SK-N-SH (cell line): ENCODE results near the gene ABCA7. TPM values are rescaled to one million over a fixed set of nuclear protein-coding genes. Genes with fewer than 3 reads are reported as not detected.

Experiments
- CTCF ChIA-PET: fragments of 300-600, 350-600 bp; formaldehyde crosslinking; extraction: SDS; loops from one replicate; lab custom pipeline; 2021; lab: Yijun Ruan, JAX
- POLR2A ChIA-PET: fragments of 350-600 bp; sonication (Branson Sonifier 250); formaldehyde crosslinking; extraction: SDS; loops from one replicate; lab custom pipeline; 2020; ENCODE audit warnings: antibody characterized with exemption, inconsistent platforms; lab: Yijun Ruan, JAX
- DNase-seq: peaks from one replicate; pipeline ENCODE4 v3.0.0; 2012
- H2AFZ ChIP-seq: fragments of 200-600 bp; sonication (generic); 2 replicates; pipeline ENCODE4 v1.8.1; 2016; ENCODE audit warnings: antibody characterized with exemption, mild to moderate bottlenecking, low read depth
- H3F3A ChIP-seq: fragments of 200-600 bp; sonication (generic); replicated peaks from 2 replicates; pipeline ENCODE3; 2016; ENCODE audit warnings: antibody characterized with exemption, mild to moderate bottlenecking; ENCODE audit not compliant: insufficient read depth
- H3K27ac ChIP-seq, 2 experiments: fragments of 200-500 bp in 1 of 2; fragments of 200-600 bp in 1 of 2; sonication (Bioruptor generic) in 1 of 2; sonication (generic), shearing (Covaris generic) in 1 of 2; 2 replicates each; pipeline versions ENCODE4 v1.5.1 to v1.6.1; 2014 to 2016; ENCODE audit warnings: low read depth in 2 of 2, inconsistent platforms in 1 of 2, low read length in 1 of 2, mild to moderate bottlenecking in 1 of 2, mixed read lengths in 1 of 2
- H3K27me3 ChIP-seq: fragments of 200-600 bp; sonication (generic), shearing (Covaris generic); 2 replicates; pipeline ENCODE4 v1.6.1; 2016; ENCODE audit warnings: mixed run types; ENCODE audit not compliant: insufficient read depth
- H3K36me3 ChIP-seq, 2 experiments: fragments of 200-500 bp in 1 of 2; fragments of 200-600 bp in 1 of 2; sonication (Bioruptor generic) in 1 of 2; sonication (generic) in 1 of 2; replicated peaks in 1 of 2; 2 replicates each; pipeline versions ENCODE3 to v1.5.1; 2014 to 2016; ENCODE audit warnings: low read length in 1 of 2, mild to moderate bottlenecking in 1 of 2; ENCODE audit not compliant: insufficient read depth in 2 of 2, control insufficient read depth in 1 of 2
- H3K4me1 ChIP-seq, 2 experiments: fragments of 200-500 bp in 1 of 2; fragments of 200-600 bp in 1 of 2; sonication (Bioruptor generic) in 1 of 2; sonication (generic), shearing (Covaris generic) in 1 of 2; 2 replicates each; pipeline versions ENCODE4 v1.5.1 to v1.6.1; 2014 to 2016; ENCODE audit warnings: low read depth in 1 of 2, low read length in 1 of 2, mixed run types in 1 of 2; ENCODE audit not compliant: insufficient read depth in 2 of 2, control insufficient read depth in 1 of 2
- H3K4me2 ChIP-seq: fragments of 200-600 bp; sonication (generic), shearing (Covaris generic); 2 replicates; pipeline ENCODE4 v1.6.1; 2017; ENCODE audit warnings: mixed run types
- H3K4me3 ChIP-seq, 2 experiments: fragments of 200-500 bp in 1 of 2; fragments of 200-600 bp in 1 of 2; sonication (Bioruptor generic) in 1 of 2; sonication (generic), shearing (Covaris generic) in 1 of 2; 2 replicates each; pipeline versions ENCODE4 v1.5.1 to v1.8.1; 2014 to 2016; ENCODE audit warnings: low read depth in 2 of 2, inconsistent platforms in 1 of 2, low read length in 1 of 2, mild to moderate bottlenecking in 1 of 2, mixed read lengths in 1 of 2, moderate library complexity in 1 of 2
- H3K79me2 ChIP-seq: fragments of 200-600 bp; sonication (generic); 2 replicates; pipeline ENCODE4 v1.8.1; 2017; ENCODE audit warnings: mild to moderate bottlenecking; ENCODE audit not compliant: insufficient read depth
- H3K9ac ChIP-seq: fragments of 200-600 bp; sonication (generic); 2 replicates; pipeline ENCODE4 v1.6.1; 2017; ENCODE audit warnings: mixed run types
- H3K9me2 ChIP-seq: fragments of 200-600 bp; sonication (generic); 2 replicates; pipeline ENCODE4 v1.6.1; 2017; ENCODE audit warnings: mixed run types
- H3K9me3 ChIP-seq: fragments of 200-600 bp; sonication (generic); 2 replicates; pipeline ENCODE4 v1.6.1; 2017; ENCODE audit warnings: mixed run types, mild to moderate bottlenecking, moderate library complexity
- H4K20me1 ChIP-seq: fragments of 200-600 bp; sonication (generic); 2 replicates; pipeline ENCODE4 v1.6.1; 2017; ENCODE audit warnings: mild to moderate bottlenecking, mixed run types; ENCODE audit not compliant: insufficient read depth
- CHD2 ChIP-seq: fragments of 150-350 bp; IDR thresholded peaks from 2 replicates; pipeline ENCODE4 v1.6.1; 2018; ENCODE audit warnings: low read length; ENCODE audit not compliant: partially characterized antibody
- EP300 ChIP-seq, 2 experiments: IDR thresholded peaks; 2 replicates each; pipeline versions ENCODE4 v1.4.0 to v1.6.1; 2012; ENCODE audit warnings: borderline replicate concordance in 1 of 2, low read depth in 1 of 2, low read length in 1 of 2
- EZH2phosphoT487 ChIP-seq: fragments of 200-600 bp; sonication (generic); IDR thresholded peaks from 2 replicates; pipeline ENCODE4 v1.6.1; 2017; ENCODE audit warnings: low read depth, mixed run types, mild to moderate bottlenecking, antibody characterized with exemption, moderate library complexity, borderline replicate concordance
- FOSL2 ChIP-seq: IDR thresholded peaks from 2 replicates; pipeline ENCODE4 v1.4.0; 2012; ENCODE audit warnings: low read depth, mild to moderate bottlenecking, moderate library complexity, borderline replicate concordance
- JUND ChIP-seq: IDR thresholded peaks from 2 replicates; pipeline ENCODE4 v1.4.0; 2012
- MEF2A ChIP-seq: IDR thresholded peaks from 2 replicates; pipeline ENCODE4 v1.4.0; 2012; ENCODE audit warnings: low read depth, borderline replicate concordance
- RAD21 ChIP-seq: IDR thresholded peaks from 2 replicates; pipeline ENCODE4 v1.6.1; 2012; ENCODE audit warnings: mild to moderate bottlenecking, low read length
- RCOR1 ChIP-seq: fragments of 150-350 bp; IDR thresholded peaks from 2 replicates; pipeline ENCODE4 v1.6.1; 2017; ENCODE audit warnings: antibody characterized with exemption, low read length
- RXRA ChIP-seq: IDR thresholded peaks from 2 replicates; pipeline ENCODE4 v1.4.0; 2012; ENCODE audit warnings: low read depth, mild to moderate bottlenecking, borderline replicate concordance
- SIN3A ChIP-seq: IDR thresholded peaks from 2 replicates; pipeline ENCODE4 v1.6.1; 2012; ENCODE audit warnings: low read depth, mild to moderate bottlenecking, low read length, moderate library complexity, borderline replicate concordance
- SMC3 ChIP-seq: IDR thresholded peaks from 2 replicates; pipeline ENCODE4 v1.6.1; 2012; ENCODE audit warnings: low read depth, low read length, improper control_type of control experiment
- TCF12 ChIP-seq: IDR thresholded peaks from 2 replicates; pipeline ENCODE4 v1.4.0; 2012
- TEAD4 ChIP-seq: IDR thresholded peaks from 2 replicates; pipeline ENCODE4 v1.4.0; 2012; ENCODE audit warnings: mild to moderate bottlenecking, borderline replicate concordance; ENCODE audit not compliant: insufficient read depth
- YY1 ChIP-seq: IDR thresholded peaks from 2 replicates; pipeline ENCODE4 v1.4.0; 2012; ENCODE audit warnings: low read depth, mild to moderate bottlenecking
- whole genome bisulfite sequencing: methylation state at CpG from one replicate; pipeline ENCODE4 v1.1.6; 2017; ENCODE audit warnings: low lambda C conversion rate; 5-methylcytosine and 5-hydroxymethylcytosine counted together
- polyA plus RNA-seq, 3 experiments: library from polyadenylated mRNA; depleted of rRNA; stranded (reverse); fragments of >200 nt; gene quantifications; 2 replicates each; pipeline ENCODE4 v1.2.3, GENCODE V29; 2012
- TF ChIP-seq, protein P1 (sequence below): IDR thresholded peaks from 2 replicates; pipeline ENCODE4 v1.4.0; 2012; ENCODE audit warnings: low read depth
- TF ChIP-seq, protein P2 (sequence below): fragments of 150-350 bp; IDR thresholded peaks from 2 replicates; pipeline ENCODE4 v1.6.1; 2017; ENCODE audit warnings: antibody characterized with exemption, low read length, low read depth, borderline replicate concordance
- TF ChIP-seq, protein P3 (sequence below): IDR thresholded peaks from 2 replicates; pipeline ENCODE4 v1.6.1; 2012; ENCODE audit warnings: mild to moderate bottlenecking, low read depth, low read length, moderate library complexity
- TF ChIP-seq, protein P4 (sequence below): IDR thresholded peaks from 2 replicates; pipeline ENCODE4 v1.4.0; 2012; ENCODE audit warnings: low read depth, borderline replicate concordance
- TF ChIP-seq, protein P5 (sequence below): fragments of 150-350 bp; IDR thresholded peaks from 2 replicates; pipeline ENCODE4 v1.6.1; 2016; ENCODE audit warnings: mild to moderate bottlenecking, low read depth, low read length

Gene ABCA7
- polyA plus RNA-seq, 1 of the 3 experiments (the other 2 are of a cell fraction) = 7.8 TPM

DNA sequence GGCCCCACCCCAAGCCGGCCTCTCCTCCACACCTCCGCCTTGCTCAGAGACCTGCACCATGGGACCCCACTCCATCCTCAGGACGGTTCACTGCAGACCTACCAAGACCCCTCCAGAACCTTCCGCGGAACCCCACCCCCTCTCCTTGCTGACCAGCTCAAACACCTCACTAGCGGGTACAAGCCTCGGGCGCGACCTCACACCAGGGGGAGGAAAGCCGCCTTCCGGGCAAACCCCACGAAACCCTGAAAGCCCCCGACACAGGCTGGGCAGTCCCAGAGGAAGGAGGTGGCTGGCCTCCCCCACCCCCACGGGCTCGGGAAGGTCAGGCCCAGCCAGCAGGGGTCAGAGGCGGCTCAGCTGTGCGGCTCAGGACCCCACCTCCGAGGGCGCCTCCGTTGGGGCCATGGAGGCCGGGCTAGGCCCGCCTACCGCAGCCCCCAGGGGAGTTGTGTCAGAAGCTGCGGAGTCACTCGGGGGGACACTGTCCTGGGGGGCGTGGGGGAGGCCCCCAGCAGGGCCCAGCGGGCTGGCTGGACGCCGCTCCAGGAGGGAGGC lies 29.8 kb upstream of the ABCA7 start:
- Histone ChIP-seq H3K27me3 (no peaks in the 10 kb centered on the region), H3K79me2 (peaks cover 16% of the 10 kb centered on the region), H3K9ac (no peak overlapping the region), H3K4me3 (no peak overlapping the region), H3K4me2 (no peak overlapping the region), H3K27ac (no peak overlapping the region), H3K9me2 (no peaks in the 10 kb centered on the region), H2AFZ (no peak overlapping the region), H3K36me3 (peaks cover 0 to 51% of the 10 kb centered on the region in 2 experiments), H3K9me3 (no peaks in the 10 kb centered on the region), H4K20me1 (peaks cover 16% of the 10 kb centered on the region), H3K4me1 (no peaks in the 10 kb centered on the region), H3F3A (peaks cover 9% of the 10 kb centered on the region)
- CTCF ChIA-PET = interaction anchor here (1.2 kb wide), 1 partner anchor 9 kb away, joined by 3 read pairs; no protein-coding TSS in a partner anchor
- WGBS = 95% methylated on average over 12 of the region's 29 CpGs
- no peak for DNase-seq
- TF ChIP-seq MEF2A = no peak
- no peak for TF ChIP-seq EP300 (IDR thresholded peaks at IDR 0.05; ENCODE audit: borderline replicate concordance in 1 of 2, low read depth in 1 of 2, low read length in 1 of 2)
- TF ChIP-seq, protein P1, sequence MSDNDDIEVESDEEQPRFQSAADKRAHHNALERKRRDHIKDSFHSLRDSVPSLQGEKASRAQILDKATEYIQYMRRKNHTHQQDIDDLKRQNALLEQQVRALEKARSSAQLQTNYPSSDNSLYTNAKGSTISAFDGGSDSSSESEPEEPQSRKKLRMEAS = no peak
- no peak for TF ChIP-seq TCF12
- TF ChIP-seq, protein P2, sequence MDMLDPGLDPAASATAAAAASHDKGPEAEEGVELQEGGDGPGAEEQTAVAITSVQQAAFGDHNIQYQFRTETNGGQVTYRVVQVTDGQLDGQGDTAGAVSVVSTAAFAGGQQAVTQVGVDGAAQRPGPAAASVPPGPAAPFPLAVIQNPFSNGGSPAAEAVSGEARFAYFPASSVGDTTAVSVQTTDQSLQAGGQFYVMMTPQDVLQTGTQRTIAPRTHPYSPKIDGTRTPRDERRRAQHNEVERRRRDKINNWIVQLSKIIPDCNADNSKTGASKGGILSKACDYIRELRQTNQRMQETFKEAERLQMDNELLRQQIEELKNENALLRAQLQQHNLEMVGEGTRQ = no peak
- TF ChIP-seq EZH2phosphoT487 = no peak
- TF ChIP-seq FOSL2 = no peak
- TF ChIP-seq JUND = no peak
- no peak for TF ChIP-seq SIN3A
- POLR2A ChIA-PET = no interaction called here

DNA sequence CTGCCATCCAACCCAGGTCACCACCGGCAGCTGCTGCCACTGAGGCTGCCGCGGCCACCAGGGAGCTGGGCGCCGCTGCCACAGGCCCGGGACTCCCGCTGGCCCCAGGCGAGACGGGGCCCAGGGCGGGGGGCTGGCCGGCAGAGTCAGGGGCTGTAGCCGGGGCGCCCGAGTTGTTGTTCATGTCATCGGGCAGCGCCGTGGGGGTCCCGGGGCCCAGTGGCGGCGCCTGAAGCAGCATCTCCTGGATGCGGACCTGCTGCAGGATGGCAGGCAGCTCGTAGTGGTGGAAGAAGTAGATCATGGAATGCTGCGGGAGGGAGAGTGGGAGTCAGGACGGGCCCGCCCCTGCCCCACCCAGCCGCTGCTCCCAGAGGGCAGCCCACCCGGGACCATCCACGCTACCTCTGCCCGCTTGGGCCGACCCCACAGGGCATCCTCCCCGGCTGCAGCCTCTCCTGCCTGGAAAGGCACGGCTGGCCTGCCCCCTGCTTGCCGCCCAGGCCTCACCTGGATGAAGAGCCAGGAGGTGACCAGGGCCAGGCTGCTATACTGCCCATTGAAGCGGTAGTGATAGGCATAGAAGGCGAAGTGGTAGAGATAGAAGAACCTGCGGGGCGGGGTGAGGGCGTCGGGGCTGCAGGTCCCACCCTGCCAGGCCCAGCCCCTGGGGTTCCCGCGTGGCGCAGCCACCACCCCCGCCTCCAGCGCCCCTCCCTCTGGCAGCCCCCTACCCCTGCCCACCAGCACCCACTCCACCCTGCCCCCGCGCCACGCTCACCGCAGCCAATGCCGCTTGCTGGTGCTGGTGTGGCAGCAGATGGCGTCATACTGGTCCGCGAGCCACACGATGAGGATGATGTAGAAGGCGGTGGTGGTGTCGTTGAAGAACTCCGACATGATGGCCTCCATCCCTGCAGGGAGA lies 29.1 kb upstream of the ABCA7 start:
- Histone ChIP-seq H3K27me3 (no peaks in the 10 kb centered on the region), H3K4me1 (no peaks in the 10 kb centered on the region), H3K79me2 (peaks cover 24% of the 10 kb centered on the region), H3K27ac (no peak overlapping the region), H4K20me1 (peaks cover 23% of the 10 kb centered on the region), H3K9ac (no peak overlapping the region), H3K9me2 (no peaks in the 10 kb centered on the region), H3F3A (peaks cover 9% of the 10 kb centered on the region), H3K36me3 (peaks cover 0 to 51% of the 10 kb centered on the region in 2 experiments), H3K4me2 (no peak overlapping the region), H3K4me3 (no peak overlapping the region), H3K9me3 (no peaks in the 10 kb centered on the region), H2AFZ (no peak overlapping the region)
- CTCF ChIA-PET = interaction anchor here (1.2 kb wide), 1 partner anchor 10 kb away, joined by 3 read pairs; no protein-coding TSS in a partner anchor
- POLR2A ChIA-PET = no interaction called here
- 98% methylated on average over 22 of the region's 56 CpGs for WGBS
- DNase-seq = no peak
- TF ChIP-seq, protein P3, sequence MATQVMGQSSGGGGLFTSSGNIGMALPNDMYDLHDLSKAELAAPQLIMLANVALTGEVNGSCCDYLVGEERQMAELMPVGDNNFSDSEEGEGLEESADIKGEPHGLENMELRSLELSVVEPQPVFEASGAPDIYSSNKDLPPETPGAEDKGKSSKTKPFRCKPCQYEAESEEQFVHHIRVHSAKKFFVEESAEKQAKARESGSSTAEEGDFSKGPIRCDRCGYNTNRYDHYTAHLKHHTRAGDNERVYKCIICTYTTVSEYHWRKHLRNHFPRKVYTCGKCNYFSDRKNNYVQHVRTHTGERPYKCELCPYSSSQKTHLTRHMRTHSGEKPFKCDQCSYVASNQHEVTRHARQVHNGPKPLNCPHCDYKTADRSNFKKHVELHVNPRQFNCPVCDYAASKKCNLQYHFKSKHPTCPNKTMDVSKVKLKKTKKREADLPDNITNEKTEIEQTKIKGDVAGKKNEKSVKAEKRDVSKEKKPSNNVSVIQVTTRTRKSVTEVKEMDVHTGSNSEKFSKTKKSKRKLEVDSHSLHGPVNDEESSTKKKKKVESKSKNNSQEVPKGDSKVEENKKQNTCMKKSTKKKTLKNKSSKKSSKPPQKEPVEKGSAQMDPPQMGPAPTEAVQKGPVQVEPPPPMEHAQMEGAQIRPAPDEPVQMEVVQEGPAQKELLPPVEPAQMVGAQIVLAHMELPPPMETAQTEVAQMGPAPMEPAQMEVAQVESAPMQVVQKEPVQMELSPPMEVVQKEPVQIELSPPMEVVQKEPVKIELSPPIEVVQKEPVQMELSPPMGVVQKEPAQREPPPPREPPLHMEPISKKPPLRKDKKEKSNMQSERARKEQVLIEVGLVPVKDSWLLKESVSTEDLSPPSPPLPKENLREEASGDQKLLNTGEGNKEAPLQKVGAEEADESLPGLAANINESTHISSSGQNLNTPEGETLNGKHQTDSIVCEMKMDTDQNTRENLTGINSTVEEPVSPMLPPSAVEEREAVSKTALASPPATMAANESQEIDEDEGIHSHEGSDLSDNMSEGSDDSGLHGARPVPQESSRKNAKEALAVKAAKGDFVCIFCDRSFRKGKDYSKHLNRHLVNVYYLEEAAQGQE = no peak
- TF ChIP-seq RAD21 = no peak
- TF ChIP-seq CHD2 = no peak
- TF ChIP-seq, protein P4, sequence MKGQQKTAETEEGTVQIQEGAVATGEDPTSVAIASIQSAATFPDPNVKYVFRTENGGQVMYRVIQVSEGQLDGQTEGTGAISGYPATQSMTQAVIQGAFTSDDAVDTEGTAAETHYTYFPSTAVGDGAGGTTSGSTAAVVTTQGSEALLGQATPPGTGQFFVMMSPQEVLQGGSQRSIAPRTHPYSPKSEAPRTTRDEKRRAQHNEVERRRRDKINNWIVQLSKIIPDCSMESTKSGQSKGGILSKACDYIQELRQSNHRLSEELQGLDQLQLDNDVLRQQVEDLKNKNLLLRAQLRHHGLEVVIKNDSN = no peak
- TF ChIP-seq, protein P5, sequence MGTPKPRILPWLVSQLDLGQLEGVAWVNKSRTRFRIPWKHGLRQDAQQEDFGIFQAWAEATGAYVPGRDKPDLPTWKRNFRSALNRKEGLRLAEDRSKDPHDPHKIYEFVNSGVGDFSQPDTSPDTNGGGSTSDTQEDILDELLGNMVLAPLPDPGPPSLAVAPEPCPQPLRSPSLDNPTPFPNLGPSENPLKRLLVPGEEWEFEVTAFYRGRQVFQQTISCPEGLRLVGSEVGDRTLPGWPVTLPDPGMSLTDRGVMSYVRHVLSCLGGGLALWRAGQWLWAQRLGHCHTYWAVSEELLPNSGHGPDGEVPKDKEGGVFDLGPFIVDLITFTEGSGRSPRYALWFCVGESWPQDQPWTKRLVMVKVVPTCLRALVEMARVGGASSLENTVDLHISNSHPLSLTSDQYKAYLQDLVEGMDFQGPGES = no peak
- TF ChIP-seq YY1 = no peak
- TF ChIP-seq TEAD4 = no peak
- TF ChIP-seq RCOR1 = no peak
- TF ChIP-seq SMC3 = no peak
- no peak for TF ChIP-seq RXRA
